Ectodermal cell (in vitro differentiated cells): ENCODE data around the gene DUSP2.

Source experiments
- H3K27ac ChIP-seq: 2 replicates; pipeline ENCODE4 v1.7.0; 2013; ENCODE audit warnings: mild to moderate bottlenecking, low read depth, low read length; ENCODE audit not compliant: insufficient read depth, poor library complexity, severe bottlenecking
- H3K27me3 ChIP-seq: 2 replicates; pipeline ENCODE4 v1.7.0; 2013; ENCODE audit warnings: mild to moderate bottlenecking, low read length; ENCODE audit not compliant: insufficient read depth, control insufficient read depth, poor library complexity, severe bottlenecking
- H3K36me3 ChIP-seq: one replicate; pipeline ENCODE4 v1.7.0; 2013; ENCODE audit warnings: low read length; ENCODE audit not compliant: control insufficient read depth, insufficient read depth
- H3K4me1 ChIP-seq: one replicate; pipeline ENCODE4 v1.7.0; 2013; ENCODE audit warnings: low read length; ENCODE audit not compliant: control insufficient read depth, insufficient read depth
- H3K4me3 ChIP-seq: 2 replicates; pipeline ENCODE4 v1.7.0; 2013; ENCODE audit warnings: low read depth, low read length, control low read depth; ENCODE audit not compliant: insufficient read depth
- H3K9me3 ChIP-seq: 2 replicates; pipeline ENCODE4 v1.7.0; 2013; ENCODE audit warnings: mild to moderate bottlenecking, low read length, moderate library complexity; ENCODE audit not compliant: control insufficient read depth
- WGBS, 2 experiments: methylation state at CpG; one replicate each; pipeline ENCODE4 v1.1.7; 2013; ENCODE audit warnings: missing lambda C conversion rate in 2 of 2; 5-methylcytosine and 5-hydroxymethylcytosine counted together

Gene DUSP2

GRCh38 chr2:96139181-96139758 lies 6.0 kb downstream of the DUSP2 start:
- Histone ChIP-seq H3K27me3 (peaks cover 7% of the 10 kb centered on the region), H3K9me3 (no peaks in the 10 kb centered on the region), H3K36me3 (no peaks in the 10 kb centered on the region), H3K27ac (no peak overlapping the region), H3K4me3 (no peak overlapping the region), H3K4me1 (no peaks in the 10 kb centered on the region)
- WGBS, 2 experiments, result 65 to 70% methylated on average over 6 to 7 of the region's 7 CpGs

- H3K9me3 ChIP-seq, result no peaks in the 10 kb centered on the region
- H3K36me3 ChIP-seq, result no peaks in the 10 kb centered on the region
- H3K4me1 ChIP-seq, result no peaks in the 10 kb centered on the region
- H3K27ac ChIP-seq, result no peak within 1 kb of the TSS
- no peak within 1 kb of the TSS for H3K4me3 ChIP-seq
- H3K27me3 ChIP-seq, result no peaks in the 10 kb centered on the region
- 26 to 27% methylated on average over 16 to 17 of the region's 17 CpGs for WGBS, 2 experiments
Measured at GRCh38 chr2:96138179-96139145, 6.8 kb downstream of the DUSP2 start, which contains the start of gene ASTL. Gene ASTL (minus strand): TSS chr2:96138502. CDS start chr2:96138436, 66 bp downstream.

- Histone ChIP-seq H3K4me1 (no peaks in the 10 kb centered on the region), H3K9me3 (no peaks in the 10 kb centered on the region), H3K27ac (no peak overlapping the region), H3K27me3 (no peaks in the 10 kb centered on the region), H3K4me3 (no peak overlapping the region), H3K36me3 (no peaks in the 10 kb centered on the region)
- 89 to 90% methylated on average over 15 of the region's 15 CpGs for WGBS, 2 experiments
Measured at GRCh38 chr2:96137321-96138178, 7.7 kb downstream of the DUSP2 start.

GRCh38 chr2:96136129-96136720 lies 9.0 kb downstream of the DUSP2 start:
- no peaks in the 10 kb centered on the region for H3K36me3 ChIP-seq
- H3K27ac ChIP-seq, result no peak overlapping the region
- no peak overlapping the region for H3K4me3 ChIP-seq
- H3K9me3 ChIP-seq, result no peaks in the 10 kb centered on the region
- WGBS, 2 experiments, result 91 to 92% methylated on average over 8 of the region's 8 CpGs
- H3K4me1 ChIP-seq, result no peaks in the 10 kb centered on the region
- no peaks in the 10 kb centered on the region for H3K27me3 ChIP-seq

GRCh38 chr2:96135621-96136020 lies 9.6 kb downstream of the DUSP2 start:
- Histone ChIP-seq H3K4me1 (no peaks in the 10 kb centered on the region), H3K27me3 (no peaks in the 10 kb centered on the region)
- WGBS, 2 experiments, result 84 to 89% methylated on average over 5 of the region's 5 CpGs

GRCh38 chr2:96135171-96135570 lies 10.1 kb downstream of the DUSP2 start:
- H3K4me1 ChIP-seq, result no peaks in the 10 kb centered on the region
- H3K27ac ChIP-seq, result no peak overlapping the region
- H3K36me3 ChIP-seq, result no peaks in the 10 kb centered on the region
- no peaks in the 10 kb centered on the region for H3K9me3 ChIP-seq
- no peaks in the 10 kb centered on the region for H3K27me3 ChIP-seq
- H3K4me3 ChIP-seq, result no peak overlapping the region
- 90 to 91% methylated on average over 9 of the region's 9 CpGs for WGBS, 2 experiments

More at GRCh38 chr2:96135621-96136020, 9.6 kb downstream of the DUSP2 start:
- no peaks in the 10 kb centered on the region for H3K36me3 ChIP-seq
- H3K4me3 ChIP-seq, result no peak overlapping the region
- H3K27ac ChIP-seq, result no peak overlapping the region
- no peaks in the 10 kb centered on the region for H3K9me3 ChIP-seq

GRCh38 chr2:96134421-96134820 lies 10.8 kb downstream of the DUSP2 start:
- Histone ChIP-seq H3K36me3 (no peaks in the 10 kb centered on the region), H3K27ac (no peak overlapping the region), H3K27me3 (no peaks in the 10 kb centered on the region), H3K9me3 (no peaks in the 10 kb centered on the region), H3K4me3 (no peak overlapping the region), H3K4me1 (no peaks in the 10 kb centered on the region)
- WGBS, 2 experiments, result 90 to 93% methylated on average over 11 of the region's 11 CpGs

GRCh38 chr2:96131813-96132745 lies 13.2 kb downstream of the DUSP2 start:
- Histone ChIP-seq H3K4me1 (no peaks in the 10 kb centered on the region), H3K27ac (no peak overlapping the region), H3K27me3 (no peaks in the 10 kb centered on the region), H3K9me3 (no peaks in the 10 kb centered on the region), H3K36me3 (no peaks in the 10 kb centered on the region), H3K4me3 (no peak overlapping the region)
- WGBS, 2 experiments, result 93% methylated on average over 26 of the region's 26 CpGs
